HepG2 (cell line): ENCODE results near the gene PRR11. TPM values are rescaled to one million over a fixed set of nuclear protein-coding genes. Genes with fewer than 3 reads are reported as not detected.

ENCODE experiments used
- ARNTL ChIP-seq: sonication (generic); formaldehyde crosslinking; IDR thresholded peaks from 2 replicates; pipeline ENCODE4 v1.4.0; 2020; ENCODE audit warnings: mild to moderate bottlenecking, missing genetic modification reagents
- DR1 ChIP-seq: sonication (generic); formaldehyde crosslinking; IDR thresholded peaks from 2 replicates; pipeline ENCODE4 v1.8.0; 2021; ENCODE audit warnings: mild to moderate bottlenecking, missing genetic modification reagents, inconsistent platforms
- FOXO1 ChIP-seq: sonication (generic); formaldehyde crosslinking; IDR thresholded peaks from 2 replicates; pipeline ENCODE4 v1.4.0; 2020; ENCODE audit warnings: missing genetic modification reagents
- FOXO4 ChIP-seq: sonication (generic); formaldehyde crosslinking; conservative IDR thresholded peaks from 2 replicates; pipeline ENCODE4 v1.8.1; 2023; ENCODE audit warnings: missing genetic modification reagents
- GMEB2 ChIP-seq: IDR thresholded peaks from 2 replicates; pipeline ENCODE4 v1.6.1; 2016; ENCODE audit warnings: missing biosample characterization, missing genetic modification reagents, low read depth
- HMGA1 ChIP-seq: sonication (generic); formaldehyde crosslinking; conservative IDR thresholded peaks from 2 replicates; pipeline ENCODE4 v1.4.0; 2020; ENCODE audit warnings: missing genetic modification reagents
- HNF1B ChIP-seq: sonication (generic); formaldehyde crosslinking; IDR thresholded peaks from 2 replicates; pipeline ENCODE4 v1.5.1; 2020; ENCODE audit warnings: mild to moderate bottlenecking, moderate library complexity, missing genetic modification reagents
- IKZF5 ChIP-seq: IDR thresholded peaks from 2 replicates; pipeline ENCODE4 v1.6.1; 2018; ENCODE audit warnings: missing genetic modification reagents, mild to moderate bottlenecking, missing compliant biosample characterization
- MIER3 ChIP-seq: IDR thresholded peaks from 2 replicates; pipeline ENCODE4 v1.6.1; 2016; ENCODE audit warnings: missing compliant biosample characterization, borderline replicate concordance
- NFYC ChIP-seq: IDR thresholded peaks from 2 replicates; pipeline ENCODE4 v1.6.1; 2016; ENCODE audit warnings: missing genetic modification reagents, missing compliant biosample characterization
- NKX3-1 ChIP-seq: sonication (generic); formaldehyde crosslinking; IDR thresholded peaks from 2 replicates; pipeline ENCODE4 v1.5.0; 2020; ENCODE audit warnings: missing genetic modification reagents
- NPAS2 ChIP-seq: sonication (generic); formaldehyde crosslinking; IDR thresholded peaks from 2 replicates; pipeline ENCODE4 v1.8.0; 2022; ENCODE audit warnings: mild to moderate bottlenecking, missing genetic modification reagents, borderline replicate concordance
- RXRB ChIP-seq: IDR thresholded peaks from 2 replicates; pipeline ENCODE4 v1.6.1; 2016; ENCODE audit warnings: borderline replicate concordance, missing genetic modification reagents, missing compliant biosample characterization
- TEAD3 ChIP-seq: optimal IDR thresholded peaks from 2 replicates; pipeline ENCODE3; 2016; ENCODE audit warnings: borderline replicate concordance
- TERF1 ChIP-seq: sonication (generic); formaldehyde crosslinking; IDR thresholded peaks from 2 replicates; pipeline ENCODE4 v1.8.0; 2022; ENCODE audit warnings: mild to moderate bottlenecking, missing genetic modification reagents, moderate library complexity
- ZNF235 ChIP-seq: sonication (generic); formaldehyde crosslinking; IDR thresholded peaks from 2 replicates; pipeline ENCODE4 v1.8.1; 2023; ENCODE audit warnings: mild to moderate bottlenecking, missing genetic modification reagents, borderline replicate concordance
- ZNF350 ChIP-seq: sonication (generic); formaldehyde crosslinking; IDR thresholded peaks from 2 replicates; pipeline ENCODE4 v1.4.0; 2020; ENCODE audit warnings: mild to moderate bottlenecking, low read depth, missing genetic modification reagents, borderline replicate concordance
- ZNF567 ChIP-seq: sonication (generic); formaldehyde crosslinking; IDR thresholded peaks from 2 replicates; pipeline ENCODE4 v1.8.1; 2023; ENCODE audit warnings: mild to moderate bottlenecking, missing genetic modification reagents, borderline replicate concordance
- ZNF788 ChIP-seq: sonication (generic); formaldehyde crosslinking; IDR thresholded peaks from 2 replicates; pipeline ENCODE4 v1.5.0; 2020; ENCODE audit warnings: mild to moderate bottlenecking, missing genetic modification reagents, borderline replicate concordance
- ZSCAN9 ChIP-seq: IDR thresholded peaks from 2 replicates; pipeline ENCODE4 v1.6.1; 2016; ENCODE audit warnings: borderline replicate concordance
- polyA plus RNA-seq, 8 experiments: library from polyadenylated mRNA; depleted of rRNA in 3 of 8; stranded (reverse) in 7 of 8; unstranded in 1 of 8; fragments of >200 nt; fragmentation: Illumina TruSeq in 4 of 8; extraction: Trizol in 4 of 8; gene quantifications; 2 replicates each; pipeline versions ENCODE4 v1.2.1 to v1.2.3, GENCODE V29; 2011 to 2016; ENCODE audit warnings: low read depth in 4 of 8, missing spikeins in 1 of 8, mixed read lengths in 1 of 8; ENCODE audit not compliant: insufficient read depth in 1 of 8
- total RNA-seq, 5 experiments: library from RNA; depleted of rRNA; stranded (reverse); fragments of >200 nt; fragmentation: Illumina TruSeq; extraction: Trizol; gene quantifications; 2 replicates each; pipeline ENCODE4 v1.2.3, GENCODE V29; 2016; ENCODE audit warnings: low read depth in 1 of 5

The PRR11 gene
- total and polyA plus RNA-seq, 2 of the 13 experiments (the other 11 are each of a cell fraction or from before 2014, with no cell fraction given), result 35.7 to 39.2 TPM

- TF ChIP-seq GMEB2 (CRISPR knock-in tag), result no peak
- TF ChIP-seq NFYC (CRISPR knock-in tag), result no peak
- TF ChIP-seq DR1 (CRISPR knock-in tag), result no peak
- TF ChIP-seq IKZF5 (CRISPR knock-in tag), result peak; percentile 82
- TF ChIP-seq ZNF567 (CRISPR knock-in tag), result peak; percentile 57; the same call in 1 of the 2 replicates
- no peak for TF ChIP-seq NPAS2 (CRISPR knock-in tag)
- peak; percentile 36 for TF ChIP-seq RXRB (CRISPR knock-in tag)
- 0 out of 2 replicates have a peak, but pooled peaks have one; percentile 40 for TF ChIP-seq ARNTL (CRISPR knock-in tag)
- 0 out of 2 replicates have a peak, but pooled peaks have one; percentile 36 for TF ChIP-seq TERF1 (CRISPR knock-in tag)
- TF ChIP-seq NKX3-1 (CRISPR knock-in tag), result no peak
- peak; percentile 70 for TF ChIP-seq ZSCAN9
- peak; percentile 84; the same call in 1 of the 2 replicates for TF ChIP-seq ZNF350 (CRISPR knock-in tag)
- TF ChIP-seq FOXO1 (CRISPR knock-in tag), result no peak; the same call in 1 of the 2 replicates
- peak; percentile 41; the same call in 1 of the 2 replicates for TF ChIP-seq MIER3 (CRISPR knock-in tag)
- peak; percentile 10; the same call in 1 of the 2 replicates for TF ChIP-seq HNF1B (CRISPR knock-in tag)
- TF ChIP-seq FOXO4 (CRISPR knock-in tag), result no peak
- peak; percentile 93; the same call in 1 of the 2 replicates for TF ChIP-seq ZNF788 (CRISPR knock-in tag)
- TF ChIP-seq TEAD3 (CRISPR knock-in tag), result peak; percentile 74
- TF ChIP-seq ZNF235, result 0 out of 2 replicates have a peak, but pooled peaks have one; percentile 63
- no peak for TF ChIP-seq HMGA1 (CRISPR knock-in tag)
Measured at GRCh38 chr17:59220328-59221158, 65.0 kb downstream of the PRR11 start, which contains the start of gene GDPD1 (continued).
